ENCODE measurements around the gene MROH2A.

The MROH2A gene

DNA sequence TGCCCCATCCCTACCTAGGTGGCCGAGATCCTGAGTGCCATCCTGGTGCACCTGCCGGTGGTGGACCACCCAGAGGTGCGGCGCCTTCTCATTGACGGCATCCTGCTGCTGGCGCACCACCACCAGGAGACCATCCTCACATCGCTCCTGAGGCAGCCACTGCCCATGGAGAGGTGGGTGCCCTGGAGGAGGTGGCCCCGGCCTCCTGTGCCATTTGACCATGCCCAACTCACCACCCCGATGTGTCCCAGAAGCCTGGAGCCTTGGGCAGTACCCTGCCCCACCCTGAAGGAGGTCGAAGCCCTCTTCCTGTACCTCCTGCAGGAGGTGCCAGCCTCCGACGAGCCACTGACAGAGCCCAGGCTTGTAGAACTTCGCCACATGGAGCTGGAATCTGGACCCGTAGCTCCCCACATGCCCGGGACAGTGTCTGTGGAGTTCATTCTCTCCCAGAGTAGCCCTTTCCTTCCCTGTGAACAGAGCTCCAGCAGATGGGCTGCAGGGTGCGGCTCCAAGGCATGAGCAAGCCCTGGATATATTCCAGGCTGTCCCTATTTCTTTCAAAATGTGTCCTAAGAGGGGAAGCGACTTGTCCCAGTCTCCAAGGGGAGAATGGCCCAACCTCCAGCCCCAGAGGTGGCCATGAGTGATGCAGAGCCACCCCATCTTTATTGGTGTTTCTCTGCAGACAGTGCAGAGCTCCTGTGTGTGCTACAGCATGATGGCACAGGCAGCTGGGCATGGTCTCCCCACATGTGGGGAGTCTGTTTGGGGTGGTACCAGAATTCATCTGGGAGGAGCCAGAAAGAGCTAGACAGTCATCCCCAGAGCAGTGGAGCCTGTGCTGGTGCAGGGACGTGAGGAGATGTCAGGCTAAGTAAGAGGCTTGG is 42.0 kb downstream of the MROH2A start:
- no peak for DNase-seq (ENCODE audit: low spot score)

DNA sequence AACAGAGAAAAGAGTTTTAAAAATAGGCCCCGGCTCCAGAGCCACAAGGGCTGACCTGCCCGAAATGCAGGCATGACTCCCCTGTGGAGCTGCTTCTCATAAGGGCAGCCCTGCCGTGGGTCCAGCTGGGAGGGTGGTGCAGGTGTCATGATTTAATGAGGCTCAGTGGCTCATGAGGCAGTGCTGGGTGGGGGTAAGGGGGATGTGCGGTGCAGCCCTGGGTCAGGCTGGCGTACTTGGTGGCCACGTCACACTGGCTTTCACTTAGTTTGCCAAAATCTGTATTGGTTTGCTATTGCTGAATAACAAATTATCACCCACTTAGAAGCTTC is 42.6 kb downstream of the MROH2A start:
- DNase-seq (ENCODE audit: low spot score), result no peak

DNA sequence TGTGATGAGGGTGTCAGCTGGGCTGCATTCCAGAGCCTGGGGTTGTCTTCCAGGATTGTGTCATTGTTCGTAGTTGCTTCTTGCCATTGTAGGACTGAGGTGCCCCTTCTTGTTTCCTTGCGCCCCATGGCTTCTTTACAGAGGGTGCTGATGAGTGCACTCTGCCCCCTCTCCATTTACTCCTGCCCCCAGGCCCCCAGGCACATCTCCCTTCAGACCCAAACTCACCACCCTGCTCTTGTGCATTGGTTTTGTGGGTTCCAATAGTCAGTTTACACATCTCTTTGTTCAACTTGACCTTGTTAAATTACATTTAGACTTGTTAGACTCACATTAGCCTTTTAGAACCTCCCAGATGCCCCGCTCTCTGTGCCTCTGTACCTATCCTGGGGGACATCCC is 43.1 kb downstream of the MROH2A start:
- DNase-seq (ENCODE audit: low spot score), result no peak

DNA sequence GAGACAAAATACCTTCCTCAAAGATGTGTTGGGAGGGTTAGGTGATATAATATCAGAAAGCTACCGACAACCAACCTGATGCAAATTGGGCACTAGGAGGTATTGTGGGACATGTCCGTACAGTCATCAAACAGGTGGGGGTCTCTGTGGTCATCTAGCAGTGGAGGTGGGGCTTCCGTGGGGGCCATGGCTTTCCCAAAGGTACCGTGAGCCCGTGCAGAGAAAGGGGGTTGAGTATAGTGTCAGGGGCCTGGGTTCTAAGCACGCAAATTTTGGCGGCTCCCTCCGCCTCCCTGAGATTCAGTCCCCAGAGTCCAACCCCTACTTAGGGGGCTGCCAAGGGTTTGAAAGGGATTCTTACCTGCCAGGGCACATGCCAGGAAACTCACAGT is 43.6 kb downstream of the MROH2A start:
- no peak for DNase-seq (ENCODE audit: low spot score)

DNA sequence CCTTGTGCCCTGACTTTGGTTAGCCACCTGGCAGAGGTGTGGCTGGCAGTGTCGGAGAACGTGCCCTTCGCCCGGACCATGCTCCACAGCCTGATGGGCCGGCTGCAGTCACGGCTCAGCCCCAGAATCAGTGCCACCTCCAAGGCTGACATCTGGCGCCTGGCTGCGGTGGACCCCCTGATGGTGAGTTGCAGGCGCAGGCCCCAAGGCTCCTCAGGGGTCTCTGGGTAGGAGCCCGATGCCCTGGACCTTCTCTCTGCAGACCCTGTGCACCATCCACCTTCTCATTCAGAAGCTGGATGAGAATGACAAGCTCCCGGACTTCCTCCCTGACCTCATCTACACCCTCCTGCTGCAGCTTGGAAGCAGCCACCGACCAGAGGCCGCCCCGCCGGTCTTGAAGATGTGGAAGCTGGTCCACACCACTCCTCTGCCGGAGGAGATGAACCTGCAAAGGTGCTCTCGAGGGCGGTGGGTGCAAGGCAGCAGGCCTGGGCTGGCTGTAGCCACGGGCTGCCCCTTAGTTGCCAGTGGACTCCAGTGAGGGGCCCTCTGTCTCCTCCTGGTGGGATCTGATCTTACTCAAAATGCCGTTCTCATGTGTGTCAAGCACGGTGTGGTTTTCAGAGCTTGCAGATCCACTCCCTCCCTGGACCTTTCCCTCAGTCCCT is 44.1 kb downstream of the MROH2A start:
- DNase-seq (ENCODE audit: low spot score), result no peak

DNA sequence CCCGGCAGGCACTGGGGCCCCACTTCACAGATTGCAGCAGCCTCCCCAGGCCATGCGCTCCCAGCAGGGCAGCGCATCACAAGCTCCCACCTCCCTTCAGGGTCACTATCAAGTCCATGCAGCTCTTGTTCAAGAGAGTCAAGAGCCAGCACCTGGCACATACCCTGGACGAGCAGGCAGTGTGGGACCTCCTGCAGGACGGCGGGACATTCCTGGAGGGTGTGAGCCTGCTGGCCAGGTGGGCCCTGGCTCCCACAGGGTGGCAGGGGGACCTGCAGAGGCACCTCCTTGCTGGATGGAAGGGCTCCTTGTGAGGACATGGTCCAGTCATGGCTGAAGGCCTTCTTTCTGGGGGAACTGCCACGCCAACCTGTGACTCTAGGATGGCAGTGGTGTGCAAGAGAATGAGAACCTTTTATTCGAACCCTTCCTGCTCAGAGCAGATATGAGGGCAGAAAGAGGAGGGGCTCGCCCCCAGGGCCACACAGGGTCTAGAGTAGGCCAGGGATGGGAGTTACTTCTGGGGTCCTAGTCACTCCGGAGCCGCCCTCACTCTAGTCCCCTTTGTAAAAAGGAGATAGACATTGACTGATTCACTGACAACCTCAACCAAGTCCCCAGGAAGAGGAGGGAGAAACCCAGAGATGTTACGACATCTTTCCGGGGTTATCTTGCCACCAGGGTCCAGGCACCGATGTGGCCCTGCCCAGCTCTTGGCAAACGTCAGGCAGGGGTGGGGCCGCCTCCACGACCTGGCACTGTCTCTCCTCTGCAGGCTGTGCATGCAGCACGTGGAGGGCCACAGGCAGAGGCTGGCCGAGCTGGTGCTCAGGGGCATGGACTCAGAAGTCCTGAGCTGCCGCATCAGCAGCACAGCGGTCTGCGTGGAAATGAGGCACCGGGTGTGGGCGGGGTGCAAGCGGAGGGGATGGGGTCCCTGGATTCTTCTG is 44.9 kb downstream of the MROH2A start:
- no peak for DNase-seq (ENCODE audit: low spot score)

DNA sequence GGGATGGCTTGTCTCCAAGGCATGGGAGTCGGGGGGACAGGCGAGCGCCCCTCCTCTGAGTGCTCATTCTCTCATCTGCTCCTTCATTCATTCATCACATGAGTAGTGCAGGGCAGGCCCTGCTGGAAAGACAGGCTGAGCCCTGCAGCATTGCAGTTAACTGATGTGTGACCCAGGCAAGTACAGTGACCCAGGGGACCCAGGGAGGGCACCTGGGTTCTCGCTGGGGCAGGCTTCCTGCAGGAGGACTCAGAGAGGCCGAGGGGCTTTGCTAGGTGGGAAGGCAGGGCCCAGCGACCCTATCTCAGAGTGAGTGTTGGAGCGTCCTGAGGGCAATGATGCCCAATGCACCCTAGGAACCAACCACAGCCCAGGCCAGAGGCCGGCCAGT is 45.6 kb downstream of the MROH2A start:
- no peak for DNase-seq (ENCODE audit: low spot score)

DNA sequence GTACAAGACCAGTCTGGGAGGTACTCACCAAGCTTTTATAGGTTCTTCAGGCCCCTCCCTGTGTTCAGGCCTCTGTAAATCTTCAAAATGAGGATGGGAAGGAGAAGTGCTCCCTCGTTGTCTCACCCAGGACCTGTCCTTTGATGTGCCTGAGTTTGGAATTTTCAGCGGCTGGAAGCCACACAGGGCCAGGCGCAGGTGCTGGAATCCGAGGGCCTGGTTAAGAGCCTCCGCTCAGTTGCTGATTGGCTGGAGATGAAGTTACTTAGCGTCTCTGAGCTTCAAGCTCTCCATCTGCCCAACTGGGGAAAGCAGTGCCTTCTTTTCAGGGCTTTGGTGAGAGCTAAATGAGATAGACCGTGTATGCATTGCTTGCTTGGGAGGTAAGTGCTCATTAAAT is 46.2 kb downstream of the MROH2A start:
- DNase-seq (ENCODE audit: low spot score), result no peak

DNA sequence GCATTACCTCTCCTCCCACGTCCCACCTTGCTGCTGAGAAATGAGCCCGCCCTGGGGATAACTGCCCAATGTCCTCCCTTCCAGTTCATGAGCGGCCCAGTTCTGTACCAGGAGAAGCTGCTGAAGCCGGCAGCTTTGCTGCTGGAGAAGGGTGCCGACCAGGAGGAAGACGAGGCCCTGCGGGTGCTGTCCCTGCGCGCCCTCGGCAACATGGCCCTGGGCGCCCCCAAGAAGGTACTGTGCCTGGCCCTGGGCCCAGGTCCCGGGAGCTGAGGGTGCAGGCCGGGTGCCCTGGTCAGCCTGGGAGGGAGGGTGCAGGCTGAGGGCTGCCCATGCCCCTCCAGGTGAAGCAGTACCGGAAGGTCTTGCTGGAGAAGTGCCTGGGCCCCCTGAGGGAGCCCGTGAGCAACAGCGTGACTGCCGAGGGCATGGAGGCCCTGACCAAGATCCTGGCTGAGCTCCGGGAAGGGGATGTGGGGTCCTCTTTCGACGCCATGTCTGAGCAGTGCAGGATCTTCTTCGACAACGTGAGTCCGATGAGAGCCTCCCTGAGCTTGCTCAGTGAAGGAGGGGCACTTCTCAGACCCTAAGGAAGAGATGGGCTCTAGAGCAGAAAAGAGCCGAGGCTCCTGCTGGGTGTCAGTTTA is 50.5 kb downstream of the MROH2A start:
- no peak for DNase-seq (ENCODE audit: low spot score)

DNA sequence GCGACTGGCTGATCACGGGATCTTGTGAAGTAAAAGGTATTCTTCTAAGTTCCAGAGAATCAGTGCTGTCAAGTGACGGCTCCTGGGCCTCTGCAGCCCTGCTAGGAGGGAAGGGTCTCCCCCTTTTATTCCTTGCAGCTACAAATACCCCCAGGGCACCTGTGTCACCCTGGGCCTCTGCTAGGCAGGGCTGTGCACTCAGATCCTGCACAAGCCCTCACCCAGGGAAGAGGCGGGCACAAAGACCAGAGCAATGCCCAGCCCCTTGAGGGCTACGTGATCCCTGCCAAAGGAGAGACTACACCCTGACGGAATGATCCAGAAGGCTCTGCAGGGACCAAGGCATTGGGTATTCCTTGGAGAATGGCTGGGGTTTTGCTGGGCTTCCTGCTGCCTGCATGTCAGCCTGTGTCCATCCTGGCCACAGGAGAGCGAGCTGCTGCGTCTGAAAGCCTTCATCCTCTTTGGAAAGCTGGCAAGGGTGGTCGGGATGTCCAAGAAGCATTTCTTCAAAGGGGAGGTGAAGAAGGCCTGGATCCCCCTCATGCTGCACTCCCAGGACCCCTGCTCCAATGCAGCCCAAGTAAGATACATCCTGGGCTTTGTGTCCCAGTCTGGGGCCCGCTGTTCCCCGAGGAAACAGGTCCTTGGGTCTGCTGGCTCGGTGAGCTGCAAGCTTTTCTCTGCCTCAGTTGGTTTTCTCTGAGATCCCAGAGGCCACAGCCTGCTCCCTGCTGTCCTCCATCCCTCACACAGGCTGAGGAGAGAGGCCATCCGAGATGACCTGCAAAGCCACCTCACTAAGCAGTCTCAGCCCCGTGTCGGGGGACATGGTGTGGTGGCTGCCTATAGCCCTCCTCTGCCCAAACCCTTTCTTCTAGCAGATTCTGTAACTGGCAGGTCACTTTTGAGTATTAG is 51.3 kb downstream of the MROH2A start:
- no peak for DNase-seq (ENCODE audit: low spot score)

DNA sequence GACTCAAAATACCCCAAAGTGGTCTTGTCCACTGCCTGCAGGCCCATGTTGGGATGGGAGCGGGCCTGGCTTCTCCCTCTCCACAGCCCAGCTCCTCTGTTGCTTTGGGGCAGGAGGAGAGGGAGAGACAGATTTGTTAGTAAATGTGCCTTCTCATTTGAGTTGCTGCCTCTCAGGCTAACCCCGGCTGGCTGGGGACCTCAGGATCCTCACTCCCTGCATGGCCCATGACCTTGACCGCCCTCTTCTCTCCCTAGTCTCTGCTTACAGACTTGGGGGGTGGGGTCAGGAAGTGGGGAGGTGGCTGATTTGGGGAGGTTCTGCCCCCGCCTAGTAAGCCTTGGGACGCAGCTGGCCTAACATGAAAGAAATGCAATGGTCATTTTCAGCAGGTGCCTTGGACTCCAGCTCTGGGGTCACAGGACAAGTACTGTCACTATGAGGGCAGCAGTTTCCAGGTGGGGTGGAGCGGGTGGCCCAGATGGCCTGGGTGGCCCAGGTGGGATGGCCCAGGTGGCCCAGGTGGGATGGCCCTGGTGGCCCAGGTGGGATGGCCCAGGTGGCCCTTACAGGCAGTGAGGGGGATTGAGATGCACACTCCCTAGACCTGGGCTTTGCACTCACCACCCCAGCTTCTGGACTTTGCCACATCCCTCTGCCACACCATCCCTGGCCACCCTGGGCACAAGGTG is 52.1 kb downstream of the MROH2A start:
- no peak for DNase-seq (ENCODE audit: low spot score)

DNA sequence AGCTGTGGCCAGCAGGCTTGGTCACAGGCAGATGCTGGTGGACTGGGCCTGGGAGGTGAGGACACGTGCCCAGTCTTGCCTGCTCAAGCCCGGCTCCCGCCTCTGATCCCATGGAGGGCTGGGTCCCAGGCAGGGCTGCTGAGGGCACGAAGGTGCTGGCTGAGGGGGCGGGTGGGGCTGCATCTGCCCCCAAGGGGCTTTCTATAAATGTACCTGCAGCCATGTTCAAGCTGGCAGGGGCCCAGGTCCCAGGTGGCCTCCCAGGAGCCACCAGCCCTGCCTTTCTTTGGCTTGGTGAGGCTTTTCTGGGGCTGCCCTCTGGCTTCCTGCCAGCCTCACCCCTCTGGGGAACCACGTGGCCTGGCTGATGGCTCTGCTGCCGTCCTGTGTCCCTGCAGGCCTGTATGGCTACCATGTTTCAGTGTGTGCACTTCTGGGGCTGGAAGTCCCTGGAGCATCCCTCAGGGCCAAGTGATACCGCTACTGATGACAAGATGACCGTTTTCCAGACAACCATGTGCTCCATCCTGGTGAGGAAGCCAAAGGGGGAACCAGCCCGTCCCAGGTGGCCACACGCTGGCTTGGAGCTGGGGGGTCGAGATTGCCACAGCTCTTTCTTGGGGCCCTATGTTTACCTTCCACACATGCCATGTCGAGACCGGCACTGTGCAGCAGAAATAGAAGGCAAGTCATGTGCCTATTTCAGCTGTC is 53.0 kb downstream of the MROH2A start:
- DNase-seq (ENCODE audit: low spot score), result no peak

DNA sequence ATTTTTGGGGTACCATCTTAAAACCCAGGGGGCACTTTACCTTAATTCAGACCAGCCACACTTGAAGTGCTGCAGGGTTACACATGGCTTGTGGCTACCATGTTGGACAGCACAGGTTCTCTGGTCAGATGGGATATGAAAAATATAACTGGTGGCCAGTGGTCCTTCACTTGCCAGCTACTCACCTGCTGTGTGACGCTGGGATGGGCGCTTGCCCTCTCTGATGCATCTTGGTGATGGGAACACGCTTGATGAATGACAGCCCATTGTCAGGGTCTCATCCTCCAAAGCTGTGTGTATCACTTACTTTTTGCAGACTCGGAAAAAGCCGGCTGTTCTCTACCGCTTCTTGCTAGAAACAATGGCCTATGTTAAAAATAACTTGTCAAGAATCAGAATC is 53.7 kb downstream of the MROH2A start:
- no peak for DNase-seq (ENCODE audit: low spot score)

DNA sequence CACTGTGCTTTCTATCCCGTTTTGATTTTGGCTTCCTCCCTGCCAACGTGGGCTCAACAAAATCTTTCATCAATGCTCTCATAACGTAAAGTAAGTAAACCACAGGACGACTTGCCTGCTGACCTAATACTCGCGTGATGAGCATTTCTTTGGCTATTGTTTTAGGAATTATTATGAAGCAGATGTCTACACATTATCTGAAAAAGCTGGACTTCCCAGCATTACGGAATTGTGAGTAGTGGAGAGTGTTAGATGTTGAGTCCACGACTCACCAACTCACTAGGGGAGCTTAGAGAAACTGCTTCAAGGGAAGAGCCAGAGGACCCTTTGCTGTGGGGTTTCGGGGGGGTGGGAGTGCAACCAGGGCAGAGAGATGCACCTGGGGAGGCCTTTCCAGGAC is 54.3 kb downstream of the MROH2A start:
- no peak for DNase-seq (ENCODE audit: low spot score)

DNA sequence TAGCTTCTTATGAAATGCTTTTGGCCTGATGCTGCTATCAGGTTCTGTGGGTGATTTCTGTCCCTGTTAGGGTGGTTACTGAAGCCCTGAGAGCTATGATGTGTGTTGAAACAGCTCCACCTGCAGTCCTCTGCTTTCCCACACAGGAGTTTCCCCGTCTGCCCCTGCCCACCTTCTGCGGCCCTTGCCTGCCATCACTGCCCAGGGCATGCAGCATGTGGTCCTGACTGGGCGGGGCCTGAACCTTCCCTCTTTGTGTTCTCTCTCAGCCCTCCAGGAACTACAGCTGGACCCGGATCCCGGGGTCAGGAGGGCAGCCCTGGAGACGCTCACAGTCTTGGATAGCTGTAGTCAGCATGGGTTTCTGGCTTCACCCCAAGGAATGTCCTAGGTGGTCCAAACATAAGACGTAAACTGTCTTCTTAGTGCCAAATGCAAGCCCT is 54.8 kb downstream of the MROH2A start:
- peak; percentile 69 for DNase-seq (ENCODE audit: low spot score)

DNA sequence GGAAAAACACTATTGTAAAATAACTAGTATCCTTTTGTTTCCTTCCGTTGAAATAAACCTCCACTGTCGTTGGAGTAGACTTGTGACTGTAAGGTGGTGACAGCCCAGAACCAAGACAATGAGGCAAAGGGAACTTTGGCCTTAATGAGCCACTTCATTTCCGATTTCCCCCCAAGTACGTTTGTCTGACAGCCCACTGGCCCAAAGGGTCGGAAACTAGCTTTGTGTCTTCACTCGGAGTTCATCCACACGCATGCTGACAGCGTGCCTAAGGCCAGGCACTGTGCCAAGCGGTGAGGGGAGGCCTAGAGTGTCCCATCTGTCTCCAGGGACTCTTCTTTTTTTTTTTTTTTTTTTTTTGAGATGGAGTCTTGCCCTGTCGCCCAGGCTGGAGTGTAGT is 55.2 kb downstream of the MROH2A start:
- no peak for DNase-seq (ENCODE audit: low spot score)

DNA sequence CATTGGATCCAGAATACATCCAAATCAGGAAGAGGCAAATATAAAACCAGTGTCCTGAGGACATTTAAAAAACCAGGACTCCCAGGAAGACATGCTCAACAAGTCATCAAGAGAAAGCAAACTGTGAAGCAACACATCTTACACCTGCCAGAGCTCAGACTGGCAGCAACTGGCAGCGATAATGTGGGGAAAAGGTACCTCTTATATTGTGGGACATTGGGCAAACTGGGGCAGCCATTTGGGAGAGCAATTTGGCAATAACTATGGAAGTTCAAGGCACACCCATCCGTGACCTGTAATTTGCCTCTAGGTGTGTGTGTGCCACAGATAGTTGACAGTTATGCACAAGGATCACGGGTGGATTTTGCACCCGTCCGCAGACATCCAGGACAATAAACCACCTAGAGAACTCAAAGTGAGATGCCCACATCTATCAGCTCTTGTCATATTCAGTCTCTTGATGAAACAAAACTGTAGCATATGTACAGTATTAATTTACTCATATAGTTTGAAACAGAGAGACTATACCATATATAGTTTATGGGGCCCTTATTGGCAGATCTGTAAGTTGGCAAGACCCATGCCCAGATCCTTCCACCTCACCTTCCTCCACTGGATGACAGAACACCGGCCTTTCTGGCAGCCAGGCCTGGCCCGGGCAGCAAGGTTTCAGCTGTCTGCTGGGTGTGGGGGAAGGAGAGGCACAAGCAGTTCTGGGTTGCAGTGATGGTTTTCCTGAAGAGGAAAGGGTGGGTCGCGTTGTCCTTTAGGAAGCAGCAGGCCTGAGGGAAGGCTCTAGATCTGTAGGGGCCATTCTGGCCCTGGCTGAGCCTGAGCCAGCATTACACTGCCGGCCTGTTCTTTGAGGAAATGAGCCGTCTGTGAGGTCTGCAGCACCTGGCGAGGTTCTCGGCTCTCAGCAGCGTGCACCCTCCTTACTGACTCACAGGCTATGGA is 57.4 kb downstream of the MROH2A start:
- no peak for DNase-seq (ENCODE audit: low spot score)

DNA sequence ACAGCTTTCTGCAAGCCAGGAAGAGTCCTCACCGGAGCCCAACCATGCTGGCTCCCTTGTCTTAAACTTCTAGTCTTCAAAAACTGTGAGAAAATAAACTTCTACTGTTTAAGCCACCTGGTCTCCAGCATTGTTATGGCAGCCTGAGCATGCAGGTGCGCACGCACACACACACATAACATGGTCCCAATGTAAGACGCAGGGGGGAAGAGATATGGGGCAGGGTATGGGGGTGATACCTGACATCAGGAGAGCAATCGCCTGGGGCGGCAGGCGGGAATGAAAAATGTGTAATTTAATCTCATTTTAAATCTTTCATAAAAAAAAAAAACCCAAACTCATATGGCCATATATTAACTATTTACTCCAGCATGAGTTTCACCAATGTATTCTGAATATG is 58.2 kb downstream of the MROH2A start:
- no peak for DNase-seq (ENCODE audit: low spot score)
